Amniotic epithelial cell (primary cell): ENCODE data around the gene INPP4A.

ENCODE experiments used
- DNase-seq: peaks from one replicate; pipeline ENCODE4 v3.0.0-alpha.2; 2010; ENCODE audit warnings: low read depth

INPP4A gene

DNA sequence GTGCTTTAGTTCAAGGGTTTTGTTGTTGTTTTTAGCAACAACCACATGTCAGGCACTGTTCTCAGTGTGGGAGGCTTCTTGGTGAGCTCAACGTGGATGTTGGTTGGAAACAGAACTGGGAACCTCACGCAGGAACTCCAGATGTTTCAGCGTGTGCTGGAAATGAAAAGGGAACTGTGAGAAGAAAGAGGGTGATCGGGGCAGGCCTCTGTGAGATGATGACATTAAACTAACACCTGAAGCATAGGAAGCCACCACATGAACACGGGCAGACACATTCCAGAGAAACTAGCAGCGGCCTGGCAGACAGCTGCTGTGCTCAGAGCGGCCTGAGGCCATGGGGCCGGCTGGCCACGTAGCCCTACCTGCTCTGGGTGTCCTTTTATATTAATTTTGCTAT lies 97.2 kb downstream of the INPP4A start:
- peak; percentile 17 for DNase-seq

DNA sequence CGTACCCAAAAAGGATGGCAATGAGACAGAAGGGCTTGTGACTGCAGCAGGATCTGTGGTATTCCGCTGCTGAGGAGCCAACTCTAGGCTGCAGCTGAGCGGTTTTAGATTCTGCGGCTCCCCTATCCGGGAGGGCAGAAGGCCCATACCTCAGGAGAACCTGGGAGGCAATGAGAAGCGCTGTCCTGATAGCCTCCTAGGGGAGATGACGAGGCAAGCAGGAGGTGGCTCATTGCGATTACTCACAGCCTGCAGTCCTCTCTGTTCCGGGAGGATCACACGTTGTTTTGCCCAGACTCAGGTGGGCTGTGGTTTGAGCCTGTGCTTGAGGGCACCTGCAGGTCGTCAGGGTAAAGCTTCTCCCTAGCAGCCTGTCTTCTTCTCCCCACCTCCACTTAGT lies 98.6 kb downstream of the INPP4A start:
- DNase-seq = no peak

DNA sequence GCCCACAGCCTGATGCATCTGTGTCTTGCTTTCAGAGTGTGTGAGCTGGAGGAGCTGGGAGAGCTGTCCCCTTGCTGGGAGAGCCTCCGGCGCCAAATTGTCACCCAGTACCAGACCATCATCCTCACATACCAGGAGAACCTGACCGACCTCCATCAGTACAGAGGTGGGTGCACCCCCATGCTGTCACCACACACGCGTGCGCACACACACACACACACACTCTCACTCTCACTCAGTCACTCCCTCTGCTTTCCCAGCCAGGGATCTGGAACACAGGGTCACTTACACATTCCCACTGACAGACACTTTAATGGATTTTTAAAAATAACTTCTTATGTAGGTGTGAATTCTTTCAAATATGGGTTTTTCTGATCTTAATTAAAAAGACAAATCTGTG lies 99.2 kb downstream of the INPP4A start:
- no peak for DNase-seq

DNA sequence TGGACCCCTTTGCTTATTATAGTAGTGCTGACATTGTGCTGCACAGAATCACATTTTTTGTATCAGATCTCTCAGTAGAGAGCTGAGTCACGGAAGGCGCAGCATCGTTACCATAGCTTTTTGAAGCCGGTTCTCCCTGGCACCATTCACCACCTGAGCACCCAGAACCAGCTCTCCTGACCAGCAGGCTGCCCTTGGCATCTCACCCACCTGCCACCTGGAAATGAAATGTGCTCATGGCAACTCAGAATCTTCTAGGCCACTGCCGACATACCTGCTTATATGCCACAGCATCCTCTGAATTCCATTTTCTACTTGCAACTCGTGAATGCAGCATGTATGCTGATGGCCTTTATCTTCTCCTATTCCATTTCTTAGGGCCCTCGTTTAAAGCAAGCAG lies 100.9 kb downstream of the INPP4A start:
- DNase-seq = no peak

DNA sequence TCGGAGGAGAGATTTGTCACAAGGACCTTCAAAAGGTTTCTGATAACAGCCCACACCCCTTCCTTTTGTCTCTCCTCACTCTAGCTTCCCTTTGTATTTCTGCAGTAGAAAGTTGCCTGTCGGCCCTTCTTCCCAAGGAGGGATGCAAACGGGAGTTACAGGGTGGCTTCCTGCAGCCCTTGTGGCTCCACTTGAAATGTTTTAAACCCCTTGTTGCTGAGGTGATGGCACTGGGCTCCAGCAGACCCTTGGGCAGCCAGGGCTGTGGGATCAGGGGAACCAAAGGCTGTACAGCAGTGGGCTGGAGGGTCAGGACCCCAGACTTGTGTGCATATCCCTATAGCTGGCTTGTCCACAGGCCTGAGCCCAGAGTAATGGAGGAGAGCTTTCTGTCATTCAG lies 101.5 kb downstream of the INPP4A start:
- DNase-seq = no peak

DNA sequence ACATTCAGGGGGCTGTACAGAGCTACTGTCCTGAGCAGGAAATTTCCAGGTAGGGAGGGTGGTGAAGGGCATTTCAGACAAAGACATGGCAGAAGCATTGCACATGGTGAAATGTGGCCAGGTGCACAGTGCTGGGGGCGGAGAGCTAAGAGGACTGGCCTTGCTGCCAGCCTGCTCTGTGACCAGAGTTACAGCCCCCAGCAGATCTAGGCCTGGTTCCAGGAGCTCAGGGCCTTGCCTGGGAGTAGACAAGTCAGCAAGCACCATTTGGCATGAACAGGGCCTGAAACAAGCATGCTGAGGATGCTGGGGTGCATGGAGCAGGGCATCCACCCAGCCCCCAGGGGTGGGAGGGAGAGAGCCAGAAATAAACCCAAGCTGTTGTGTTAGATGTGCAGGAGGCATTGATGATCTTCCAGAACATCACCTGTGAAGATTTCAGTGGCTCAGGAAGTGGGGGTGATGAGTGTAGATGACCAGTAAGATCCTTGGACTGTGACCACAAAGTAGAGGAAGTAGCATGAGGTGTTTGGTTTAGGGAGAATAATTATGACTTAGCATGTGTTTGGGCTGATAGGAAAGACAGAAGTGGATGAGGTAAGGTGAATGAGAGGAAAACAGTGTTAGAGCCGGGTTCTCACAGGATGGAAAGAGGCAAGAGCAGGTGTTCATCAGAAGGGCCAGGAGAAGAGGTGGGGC lies 102.6 kb downstream of the INPP4A start:
- DNase-seq = no peak

DNA sequence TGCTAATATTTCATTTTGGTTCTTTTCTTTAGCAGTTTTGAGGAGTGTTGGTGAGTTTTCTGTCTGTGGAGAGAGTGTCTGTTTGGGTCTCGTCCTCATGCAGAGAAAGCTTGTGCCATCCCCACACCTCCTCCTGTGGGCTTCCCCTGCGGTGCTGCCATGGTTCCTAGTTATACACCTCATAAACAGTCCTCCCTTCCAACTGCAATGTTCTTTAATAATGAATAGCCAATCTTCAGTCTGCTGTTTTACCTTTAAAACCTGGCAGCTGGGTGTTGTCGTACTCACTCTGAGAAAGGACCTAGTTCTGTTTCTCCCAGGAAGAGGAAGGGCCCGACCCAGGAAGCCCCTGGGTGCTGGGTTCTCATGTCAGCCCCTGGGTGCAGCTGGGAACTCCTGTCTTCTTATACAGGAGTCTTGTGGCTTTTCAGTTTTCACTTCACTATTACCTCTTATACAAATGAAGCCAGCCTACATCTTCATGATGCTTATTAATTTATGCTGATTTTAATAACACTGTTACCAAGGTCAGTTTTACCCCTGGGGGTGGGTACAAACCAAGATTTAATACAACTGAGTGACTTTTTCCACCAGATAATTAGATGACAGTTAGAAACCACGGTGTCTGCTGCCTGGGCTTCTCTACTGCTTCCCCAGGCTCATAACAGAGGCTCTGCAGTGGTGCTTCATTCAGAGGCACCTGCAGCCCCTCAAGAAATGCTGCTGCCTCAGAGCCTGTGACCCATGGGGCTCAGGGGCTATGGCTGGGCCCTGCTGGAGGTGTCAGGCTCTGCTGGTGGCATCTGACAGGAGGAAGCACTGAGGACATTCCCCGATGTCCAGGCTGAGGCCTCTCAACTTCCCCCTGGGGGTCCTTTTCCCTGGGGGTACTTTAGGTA lies 104.5 kb downstream of the INPP4A start:
- DNase-seq = no peak

DNA sequence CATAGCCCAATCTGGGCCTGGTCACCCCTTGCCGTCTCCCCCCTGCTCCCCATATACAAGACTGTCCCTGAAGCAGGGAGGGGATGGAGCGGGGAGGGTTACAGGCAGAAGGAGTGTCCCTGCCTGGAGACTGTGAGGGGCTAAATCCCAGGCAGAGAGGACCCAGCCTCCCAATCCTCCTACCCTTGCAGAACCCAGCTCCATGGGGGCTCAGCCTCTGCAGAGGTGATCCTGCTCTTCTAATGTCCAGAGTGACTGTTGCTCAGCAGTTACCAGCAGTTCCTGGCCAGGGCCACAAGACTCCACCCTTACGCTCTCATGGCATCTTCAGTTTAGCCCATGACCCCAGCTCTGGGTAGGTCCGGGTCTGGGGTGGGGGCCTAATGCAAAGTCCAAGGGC lies 105.5 kb downstream of the INPP4A start:
- no peak for DNase-seq

DNA sequence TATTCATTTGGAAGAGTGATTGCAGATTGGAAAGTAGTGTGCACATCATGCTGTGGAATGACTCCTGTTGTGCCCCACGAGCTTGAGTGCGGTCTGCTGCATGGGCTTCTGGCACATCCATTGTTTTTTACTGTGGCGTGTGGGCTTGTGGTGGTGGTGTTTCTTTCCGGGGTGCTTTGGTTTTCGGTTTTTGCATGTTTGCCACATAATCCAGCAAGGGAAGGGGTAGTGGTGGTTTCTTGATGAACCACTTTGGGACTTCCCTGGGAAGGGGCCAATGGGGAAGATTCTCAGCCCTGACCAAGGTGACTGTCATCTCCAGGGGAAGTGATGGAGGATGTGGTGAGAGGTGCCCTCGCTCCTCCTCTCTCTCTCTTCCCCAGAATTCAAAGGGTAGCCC lies 106.7 kb downstream of the INPP4A start:
- DNase-seq = no peak

DNA sequence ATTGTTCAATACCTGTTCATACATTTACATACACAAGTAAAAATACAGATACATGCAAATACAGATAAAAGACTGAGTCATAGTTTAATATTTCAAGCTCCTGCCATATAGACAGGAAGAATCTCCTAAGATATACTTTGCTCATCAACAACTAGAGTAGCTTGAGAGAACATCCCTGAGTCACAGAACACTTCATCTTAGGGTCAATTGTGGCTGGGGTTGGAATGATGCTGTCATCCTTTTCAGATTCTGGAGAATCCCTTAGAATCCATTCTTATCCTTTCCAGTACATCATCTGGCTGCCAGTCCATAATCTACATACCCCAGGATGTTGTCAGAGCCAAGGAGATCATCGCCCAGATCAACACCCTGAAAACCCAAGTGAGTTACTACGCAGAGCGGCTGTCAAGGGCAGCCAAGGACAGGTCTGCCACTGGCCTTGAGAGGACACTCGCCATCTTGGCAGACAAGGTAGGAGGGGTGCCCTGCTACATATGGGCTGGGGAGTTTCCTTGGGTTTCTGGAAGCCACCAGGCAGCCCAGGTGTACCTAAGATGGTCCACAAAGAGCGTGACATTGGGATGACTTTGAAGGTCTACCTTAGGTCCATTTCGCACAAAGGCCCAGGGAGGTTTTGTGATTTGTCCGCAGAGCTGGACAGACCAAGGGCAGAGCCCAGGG lies 108.0 kb downstream of the INPP4A start:
- peak; percentile 90 for DNase-seq

DNA sequence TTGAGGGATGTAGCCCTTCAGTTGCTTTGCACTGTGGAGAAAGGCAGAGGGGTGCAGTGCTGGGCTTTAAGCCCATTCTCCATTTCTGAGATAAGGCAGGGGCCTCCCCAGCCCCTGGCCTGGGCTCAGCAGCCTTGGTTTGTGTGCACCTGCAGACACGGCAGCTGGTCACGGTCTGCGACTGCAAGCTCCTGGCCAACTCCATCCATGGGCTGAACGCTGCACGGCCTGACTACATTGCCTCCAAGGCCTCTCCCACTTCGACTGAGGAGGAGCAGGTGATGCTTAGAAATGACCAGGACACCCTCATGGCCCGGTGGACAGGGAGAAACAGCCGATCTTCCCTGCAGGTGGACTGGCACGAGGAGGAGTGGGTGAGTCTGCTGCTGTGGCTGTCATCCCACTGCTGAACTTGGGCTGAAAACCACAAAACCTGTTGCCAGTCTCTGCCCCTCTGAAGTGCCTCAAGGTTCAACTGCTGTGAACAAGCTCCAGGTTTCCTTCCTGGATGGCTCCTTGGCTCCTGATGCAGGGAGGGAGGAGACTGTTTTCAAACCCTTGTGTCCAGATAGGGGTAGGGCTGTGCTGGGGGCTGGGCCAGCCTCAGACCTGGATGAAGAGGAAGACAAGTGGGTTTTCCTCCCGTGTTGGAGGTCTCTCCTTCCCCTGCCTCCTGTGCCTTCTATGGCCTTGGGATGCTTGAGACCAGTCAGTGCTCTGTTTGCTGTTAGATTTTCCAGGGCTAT lies 109.6 kb downstream of the INPP4A start:
- DNase-seq = no peak

DNA sequence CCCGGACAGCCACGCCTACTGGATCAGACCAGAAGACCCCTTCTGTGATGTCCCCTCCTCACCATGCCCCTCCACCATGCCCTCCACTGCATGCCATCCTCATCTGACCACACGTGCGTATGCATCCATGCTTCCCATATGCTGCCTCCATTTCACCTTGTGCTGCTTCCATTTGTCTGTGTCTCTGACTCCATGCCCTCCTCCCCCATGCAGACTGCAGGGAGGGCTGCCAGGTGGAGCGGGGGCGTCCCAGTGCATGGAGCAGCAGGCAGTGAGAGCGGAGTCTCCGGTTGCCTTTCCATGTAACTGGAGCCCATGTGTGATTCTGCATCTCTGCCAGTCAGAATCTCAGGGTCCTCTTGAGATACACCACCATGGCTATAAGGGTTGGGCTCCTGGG lies 111.0 kb downstream of the INPP4A start:
- no peak for DNase-seq

DNA sequence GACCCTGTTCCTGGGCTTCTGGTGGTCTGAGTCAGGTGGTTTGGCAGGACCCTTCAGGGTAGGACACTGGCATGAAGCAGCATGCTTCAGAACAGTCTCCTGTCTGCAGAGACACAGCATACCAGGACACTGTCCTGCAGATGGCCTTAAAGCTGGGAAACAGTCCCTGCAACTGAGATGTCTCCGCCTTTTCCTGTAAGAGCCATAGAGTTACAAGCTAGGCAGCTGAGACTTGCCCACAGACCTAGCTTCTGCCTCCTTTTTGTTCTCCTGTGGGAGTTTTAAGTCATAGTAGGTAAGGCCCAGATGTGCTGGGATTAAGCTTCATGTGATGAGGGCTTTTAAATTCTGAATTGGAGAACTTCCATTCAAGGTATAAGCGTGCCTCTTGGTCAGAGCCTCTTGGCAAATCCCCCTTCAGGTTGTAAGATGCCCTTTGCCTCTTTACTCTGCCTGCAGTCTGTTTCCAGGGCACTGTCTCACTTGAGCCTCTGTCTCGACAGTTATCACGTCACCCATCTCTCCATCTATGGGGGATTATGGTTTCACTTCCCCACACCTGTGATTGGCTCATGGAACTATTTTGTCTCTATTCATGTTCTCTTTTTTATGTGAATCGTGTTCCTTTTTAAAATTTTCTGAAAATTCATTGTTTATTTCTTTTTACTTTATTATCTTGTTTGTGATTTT lies 111.8 kb downstream of the INPP4A start:
- DNase-seq = no peak

DNA sequence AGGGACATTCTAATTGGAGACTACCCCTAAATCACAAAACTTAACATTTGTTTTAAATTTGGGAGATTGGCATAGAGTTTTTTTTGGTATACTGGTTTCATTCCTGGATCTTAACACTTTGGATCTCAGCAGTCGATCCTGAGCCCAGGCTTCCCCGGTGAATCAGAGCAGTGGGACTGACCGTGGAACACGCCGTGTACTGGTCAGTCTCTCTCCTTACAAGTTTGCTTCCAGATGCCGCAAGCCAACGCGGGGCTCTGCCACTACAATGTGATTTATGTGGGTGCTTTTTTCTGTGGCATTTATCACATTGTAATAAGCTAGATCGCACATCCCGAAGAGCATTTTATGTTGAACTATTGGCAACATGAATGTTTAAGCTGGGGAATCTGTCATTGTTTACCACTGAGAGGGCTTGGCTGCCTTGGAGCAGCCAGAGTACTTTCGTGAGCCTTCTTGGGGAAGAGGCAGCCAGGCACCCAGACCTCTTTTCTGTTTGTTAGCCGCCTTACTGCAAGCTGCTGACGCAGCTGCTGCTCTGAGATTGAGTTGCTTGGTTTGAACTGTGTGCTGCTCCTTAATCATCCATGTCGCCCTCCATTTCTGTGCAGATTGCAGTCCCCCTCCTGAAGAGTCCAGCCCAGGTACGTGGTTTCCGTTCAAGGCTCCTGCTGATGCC lies 114.3 kb downstream of the INPP4A start:
- peak; percentile 61 for DNase-seq

DNA sequence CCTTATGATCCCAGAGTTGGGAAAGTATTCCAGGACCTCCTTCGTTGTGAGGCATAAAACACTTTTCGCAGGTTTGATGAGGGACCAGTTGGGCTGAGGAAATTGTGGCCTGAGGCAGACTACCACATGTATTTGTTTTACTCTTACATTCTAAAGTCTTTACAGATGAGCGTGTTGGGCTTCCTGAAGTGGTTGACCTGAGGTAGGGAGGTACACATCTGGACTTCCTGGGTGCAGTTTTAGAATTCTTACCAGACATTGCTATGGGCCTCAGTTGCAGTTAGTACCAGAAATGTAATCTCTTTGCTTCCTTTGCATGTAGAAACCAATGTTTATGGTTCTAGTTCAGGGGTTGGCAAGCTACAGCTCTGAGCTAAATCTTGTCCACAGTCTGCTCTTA lies 114.9 kb downstream of the INPP4A start:
- DNase-seq = peak; percentile 10

DNA sequence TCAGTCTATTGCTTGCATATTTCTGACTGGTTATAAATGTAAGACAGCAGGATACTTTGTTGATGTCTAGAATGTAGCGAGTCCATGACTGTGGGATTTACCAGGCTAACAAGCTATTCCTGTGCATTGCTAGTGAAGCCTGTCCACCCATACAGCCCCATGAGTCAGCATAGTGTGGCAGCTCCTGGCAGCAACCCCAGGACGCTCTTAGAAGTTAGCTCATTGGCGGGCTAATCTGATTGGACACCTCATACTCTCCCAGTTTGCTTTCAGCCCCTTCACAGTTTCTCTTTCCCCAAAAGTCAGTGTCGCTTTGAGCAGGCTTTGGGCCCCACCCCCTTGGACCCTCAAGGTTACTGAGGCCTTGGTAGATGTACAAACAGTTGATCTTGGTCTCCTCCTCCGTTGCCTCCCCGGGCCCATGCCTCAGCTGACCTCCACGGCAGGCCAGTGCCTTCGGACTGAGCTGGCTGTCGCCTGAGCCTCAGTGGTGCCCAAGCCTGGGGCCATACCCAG lies 115.7 kb downstream of the INPP4A start:
- DNase-seq = peak; percentile 93

DNA sequence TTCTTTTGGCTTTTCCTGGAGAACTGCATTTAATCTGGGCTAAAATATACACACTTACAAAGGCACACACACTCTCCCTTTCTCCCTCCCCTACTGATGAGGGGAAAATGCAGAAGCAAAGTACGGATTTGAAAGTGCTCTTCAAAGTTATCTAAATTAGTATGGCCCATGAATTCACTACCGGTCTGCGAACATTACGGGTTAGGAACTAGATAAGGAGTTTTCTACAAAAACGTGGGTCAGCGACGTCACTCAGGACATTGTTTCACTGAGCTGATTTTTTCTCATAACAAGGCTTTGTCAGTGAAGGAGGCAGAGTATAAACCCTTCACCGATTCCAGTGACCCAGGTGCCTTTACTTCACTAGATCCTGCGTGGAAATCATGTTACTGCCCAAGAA lies 116.4 kb downstream of the INPP4A start:
- no peak for DNase-seq

DNA sequence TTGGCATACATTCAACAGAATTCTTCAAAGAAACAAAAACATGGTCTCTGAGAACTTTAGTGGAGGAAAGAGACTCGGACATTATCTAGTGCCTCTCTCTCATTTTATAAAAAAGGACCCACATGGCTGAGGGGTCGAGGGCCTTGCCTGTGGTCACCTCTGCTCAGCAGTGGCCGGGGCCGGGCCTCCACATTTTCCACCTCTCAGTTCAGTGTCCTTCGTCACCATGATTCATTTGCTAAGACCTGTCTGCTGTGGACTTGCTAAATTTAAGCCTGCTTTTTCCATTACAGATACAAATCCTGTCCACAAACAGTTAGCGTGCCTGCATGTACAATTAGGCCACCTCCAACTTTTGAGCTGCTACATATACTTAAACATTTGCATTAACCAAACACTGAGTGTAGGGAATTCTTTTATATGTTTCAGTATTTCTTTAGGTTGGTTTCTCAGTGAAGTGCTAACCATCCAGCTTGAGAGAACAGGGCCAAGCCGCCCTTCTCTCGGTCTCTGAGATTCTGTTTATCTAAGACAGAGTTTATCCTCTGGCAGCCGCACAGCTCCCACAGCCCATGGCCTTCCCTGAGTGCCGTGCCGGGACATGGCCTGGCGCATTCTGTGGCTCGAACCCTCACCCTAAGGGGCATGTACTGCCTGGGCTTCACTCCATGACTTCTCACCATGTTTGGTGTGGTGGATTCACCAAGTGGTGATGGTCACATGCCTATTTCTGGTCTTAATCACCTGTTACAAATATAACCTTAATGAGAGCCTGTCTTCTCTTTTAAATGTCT lies 117.4 kb downstream of the INPP4A start:
- DNase-seq = no peak

DNA sequence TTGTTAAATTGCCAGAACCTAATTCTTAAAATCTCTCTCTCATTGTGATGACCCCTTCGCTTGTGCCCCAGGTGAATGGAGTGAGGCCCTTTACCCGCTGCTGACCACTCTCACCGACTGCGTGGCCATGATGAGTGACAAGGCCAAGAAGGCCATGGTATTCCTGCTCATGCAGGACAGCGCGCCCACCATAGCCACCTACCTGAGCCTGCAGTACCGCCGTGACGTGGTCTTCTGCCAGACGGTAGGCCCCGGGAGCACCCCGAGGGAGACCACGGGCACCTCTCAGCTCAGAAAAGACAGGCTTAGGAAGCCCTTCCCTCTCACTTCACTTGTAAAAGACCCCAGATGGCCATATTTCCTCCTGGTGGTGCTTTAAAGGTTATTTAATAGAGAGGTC lies 118.7 kb downstream of the INPP4A start:
- DNase-seq = no peak

DNA sequence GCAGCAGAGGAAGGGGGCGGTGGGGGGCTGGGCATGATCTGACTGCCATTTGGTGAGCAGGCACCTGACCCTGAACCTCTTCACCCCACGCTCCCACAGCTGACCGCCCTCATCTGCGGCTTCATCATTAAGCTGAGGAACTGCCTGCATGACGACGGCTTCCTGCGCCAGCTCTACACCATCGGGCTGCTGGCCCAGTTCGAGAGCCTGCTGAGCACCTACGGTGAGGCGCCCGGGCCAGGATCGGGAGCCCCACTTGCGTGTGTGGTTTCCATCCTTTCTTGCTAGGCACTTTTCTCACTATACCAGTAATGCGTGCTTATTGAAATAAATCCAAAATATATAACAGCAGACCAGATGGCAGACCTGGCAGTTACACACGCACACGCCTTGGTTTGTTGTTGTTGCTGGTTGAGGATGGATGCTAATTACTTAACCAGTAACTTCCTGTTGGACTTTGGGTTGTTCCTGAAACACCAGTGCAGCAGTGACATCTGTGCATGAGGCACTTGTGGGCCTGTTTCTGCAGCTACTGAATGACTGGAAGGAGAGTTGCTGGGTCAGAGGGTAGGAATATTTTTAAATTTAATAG lies 120.0 kb downstream of the INPP4A start:
- DNase-seq = no peak
